Measurements from ENCODE around the gene PTPRD. TPM values are rescaled to one million over a fixed set of nuclear protein-coding genes. Genes with fewer than 3 reads are reported as not detected.

Gene PTPRD
- total and polyA plus RNA-seq, 9 donors = 16.2 to 231 (median 85.8) TPM

DNA sequence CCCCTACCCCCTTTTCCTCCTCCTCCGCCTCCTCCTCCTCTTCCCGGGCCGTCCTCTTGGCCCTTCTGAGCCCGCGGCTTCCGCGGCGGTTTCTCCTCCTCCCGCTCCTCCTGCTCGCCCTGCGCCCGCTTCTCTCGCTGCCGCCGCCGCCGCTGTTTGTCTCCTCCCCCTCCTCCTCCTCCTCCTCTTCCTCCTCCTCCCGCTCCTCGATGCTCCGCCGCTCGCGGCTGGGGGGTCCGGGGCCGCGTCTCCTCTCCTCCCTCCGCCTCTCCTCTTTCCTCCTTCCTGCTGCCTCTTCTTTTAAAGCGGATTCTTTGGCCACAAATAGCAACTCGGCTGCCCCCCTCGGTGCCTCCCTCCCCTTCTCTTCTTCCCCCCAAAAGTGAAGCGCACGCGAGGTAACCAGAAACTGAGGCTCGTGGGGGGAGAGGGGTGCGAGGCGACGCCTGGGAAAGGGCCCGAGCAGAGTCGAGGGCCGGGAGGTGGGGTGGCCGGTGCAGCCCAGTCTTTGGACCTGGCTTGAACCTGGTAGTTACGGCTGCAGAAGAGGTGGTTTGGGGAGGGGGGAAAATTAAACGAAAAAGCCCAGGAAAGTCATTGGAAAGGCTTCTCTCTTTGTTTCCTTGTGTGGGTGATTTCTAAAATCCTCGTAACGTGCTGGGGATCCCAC, 1754.7 kb downstream of the PTPRD start:
- Histone ChIP-seq H3K36me3 (no peaks in the 10 kb centered on the region), H3K27ac (peak overlapping the region; percentile 84 to 91), H3K27me3 (no peaks in the 10 kb centered on the region), H3K9me3 (no peaks in the 10 kb centered on the region), H3K4me3 (peak overlapping the region; percentile 51), H3K4me1 (ENCODE audit: insufficient read depth) (peaks cover 5% of the 10 kb centered on the region)
- WGBS, 3 donors = 0 to 1% (median 1%) methylated on average over 45 of the region's 45 CpGs
- TF ChIP-seq POLR2A (IDR thresholded peaks at IDR 0.05) (no peak), EP300 (IDR thresholded peaks at IDR 0.05) (no peak)
- TF ChIP-seq, protein P1, sequence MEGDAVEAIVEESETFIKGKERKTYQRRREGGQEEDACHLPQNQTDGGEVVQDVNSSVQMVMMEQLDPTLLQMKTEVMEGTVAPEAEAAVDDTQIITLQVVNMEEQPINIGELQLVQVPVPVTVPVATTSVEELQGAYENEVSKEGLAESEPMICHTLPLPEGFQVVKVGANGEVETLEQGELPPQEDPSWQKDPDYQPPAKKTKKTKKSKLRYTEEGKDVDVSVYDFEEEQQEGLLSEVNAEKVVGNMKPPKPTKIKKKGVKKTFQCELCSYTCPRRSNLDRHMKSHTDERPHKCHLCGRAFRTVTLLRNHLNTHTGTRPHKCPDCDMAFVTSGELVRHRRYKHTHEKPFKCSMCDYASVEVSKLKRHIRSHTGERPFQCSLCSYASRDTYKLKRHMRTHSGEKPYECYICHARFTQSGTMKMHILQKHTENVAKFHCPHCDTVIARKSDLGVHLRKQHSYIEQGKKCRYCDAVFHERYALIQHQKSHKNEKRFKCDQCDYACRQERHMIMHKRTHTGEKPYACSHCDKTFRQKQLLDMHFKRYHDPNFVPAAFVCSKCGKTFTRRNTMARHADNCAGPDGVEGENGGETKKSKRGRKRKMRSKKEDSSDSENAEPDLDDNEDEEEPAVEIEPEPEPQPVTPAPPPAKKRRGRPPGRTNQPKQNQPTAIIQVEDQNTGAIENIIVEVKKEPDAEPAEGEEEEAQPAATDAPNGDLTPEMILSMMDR (IDR thresholded peaks at IDR 0.05) = no peak
- intact Hi-C loops (cut with DNase I) = loop anchor here in 1 of 4 donors (10.0 kb wide), 1 partner anchor 153 kb away; no protein-coding TSS in a partner anchor
- DNase-seq = peak; percentile 76 to 86 (median 82)

- TF ChIP-seq EP300 (IDR thresholded peaks at IDR 0.05) (no peak), POLR2A (IDR thresholded peaks at IDR 0.05) (no peak)
- Histone ChIP-seq H3K36me3 (no peaks in the 10 kb centered on the region), H3K27me3 (no peaks in the 10 kb centered on the region), H3K9me3 (no peaks in the 10 kb centered on the region), H3K27ac (peak overlapping the region; percentile 84 to 91), H3K4me1 (ENCODE audit: insufficient read depth) (peaks cover 5% of the 10 kb centered on the region), H3K4me3 (peak overlapping the region; percentile 51)
- WGBS, 3 donors = 0 to 1% (median 1%) methylated on average over 34 to 76 of the region's 76 CpGs
- DNase-seq = peak in 2 of 5 donors; percentile 37 to 38
- intact Hi-C loops (cut with DNase I) = loop anchor here in 1 of 4 donors (10.0 kb wide), 1 partner anchor 152 kb away; no protein-coding TSS in a partner anchor
Observed at GRCh38 chr9:8857068-8857925, 1755.5 kb downstream of the PTPRD start.

GRCh38 chr9:8856396-8857067, 1756.3 kb downstream of the PTPRD start:
- no peak for DNase-seq
- Histone ChIP-seq H3K4me3 (peak overlapping the region; percentile 51), H3K27ac (peak overlapping the region in 1 of 2 donors; percentile 91), H3K36me3 (no peaks in the 10 kb centered on the region), H3K9me3 (no peaks in the 10 kb centered on the region), H3K27me3 (no peaks in the 10 kb centered on the region), H3K4me1 (ENCODE audit: insufficient read depth) (peaks cover 5% of the 10 kb centered on the region)
- TF ChIP-seq, protein P1 (IDR thresholded peaks at IDR 0.05) = no peak
- TF ChIP-seq EP300 (IDR thresholded peaks at IDR 0.05) (no peak), POLR2A (IDR thresholded peaks at IDR 0.05) (no peak)
- WGBS, 3 donors = 11 to 14% (median 13%) methylated on average over 9 of the region's 9 CpGs
- intact Hi-C loops (cut with DNase I) = loop anchor here in 1 of 4 donors (10.0 kb wide), 1 partner anchor 152 kb away; no protein-coding TSS in a partner anchor

GRCh38 chr9:8855046-8855445, 1757.8 kb downstream of the PTPRD start:
- Histone ChIP-seq H3K36me3 (no peaks in the 10 kb centered on the region), H3K9me3 (no peaks in the 10 kb centered on the region), H3K27ac (no peak overlapping the region), H3K4me1 (ENCODE audit: insufficient read depth) (peaks cover 5% of the 10 kb centered on the region), H3K4me3 (no peak overlapping the region), H3K27me3 (no peaks in the 10 kb centered on the region)
- no peak for DNase-seq
- intact Hi-C loops (cut with DNase I) = loop anchor here in 1 of 4 donors (10.0 kb wide), 1 partner anchor 150 kb away; no protein-coding TSS in a partner anchor
- 85 to 89% (median 85%) methylated on average over 1 of the region's 1 CpG for WGBS, 3 donors
- TF ChIP-seq EP300 (IDR thresholded peaks at IDR 0.05) (no peak), POLR2A (IDR thresholded peaks at IDR 0.05) (no peak)
- TF ChIP-seq, protein P1 (IDR thresholded peaks at IDR 0.05) = no peak

Data from ovary (tissue), 9 donors.